ENCODE measurements around the gene DYNC1I1. TPM values are rescaled to one million over a fixed set of nuclear protein-coding genes. Genes with fewer than 3 reads are reported as not detected.

DYNC1I1 gene
- total and polyA plus RNA-seq, 2 of the 4 experiments (the other 2 are of a cell fraction): under 0.01 to 0.15 TPM

DNA sequence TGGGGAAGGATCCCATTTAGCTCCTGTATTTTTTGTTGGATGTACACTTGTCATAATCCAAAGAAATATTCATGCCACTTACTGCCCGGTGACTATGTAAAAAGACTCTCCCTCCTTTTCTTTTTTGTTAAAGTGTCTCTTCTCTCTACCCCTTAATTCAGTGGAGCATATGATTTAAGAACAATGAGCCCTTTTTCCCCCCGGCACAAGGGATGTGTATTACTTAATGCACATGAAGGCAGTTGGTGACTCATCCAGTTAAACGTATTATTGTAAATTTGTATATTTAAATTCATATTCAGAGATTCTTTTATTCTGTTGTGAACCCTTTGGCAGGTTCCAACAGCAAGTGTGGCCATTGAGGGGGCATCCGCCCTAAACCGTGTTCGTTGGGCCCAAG is 307.7 kb downstream of the DYNC1I1 start:
- ChIA-PET POLR2A (ENCODE audit: unreplicated experiment) (no interaction called here), CTCF (no interaction called here)
- DNase-seq: peak; percentile 37
- ATAC-seq (ENCODE audit: low read depth): no peak
- no peak overlapping the region for H3K23ac ChIP-seq (ENCODE audit: low read depth, low read length)
- H3K36me3 ChIP-seq (ENCODE audit: control insufficient read depth, insufficient read depth, low read length): no peaks in the 10 kb centered on the region
- H3K9me3 ChIP-seq (ENCODE audit: control insufficient read depth, insufficient read depth, low read length): no peaks in the 10 kb centered on the region
- no peak overlapping the region for H3K9ac ChIP-seq (ENCODE audit: low read depth, low read length)
- no peak overlapping the region for H2BK20ac ChIP-seq (ENCODE audit: low read depth, low read length)
- peaks cover 7% of the 10 kb centered on the region for H3K27me3 ChIP-seq (ENCODE audit: control insufficient read depth, insufficient read depth, low read length)
- 60% methylated on average over 1 of the region's 6 CpGs; no CpG with 5 or more reads in 1 of the 2 experiments for WGBS, 2 experiments (ENCODE audit: extremely low coverage in 2 of 2, insufficient read length in 1 of 2)
- no peak overlapping the region for H3K4me3 ChIP-seq (ENCODE audit: insufficient read depth, low read depth, low read length)
- no peak overlapping the region for H2AK9ac ChIP-seq (replicated peaks; ENCODE audit: low read depth, low read length, poor library complexity)
- no peak overlapping the region for H3K18ac ChIP-seq (ENCODE audit: low read depth, low read length)
- H3K14ac ChIP-seq (replicated peaks; ENCODE audit: low read depth, low read length): no peak overlapping the region
- no peak overlapping the region for H2BK120ac ChIP-seq (ENCODE audit: low read depth, low read length)
- H4K8ac ChIP-seq (ENCODE audit: low read depth in 2 of 2, low read length in 2 of 2): no peak overlapping the region
- no peak overlapping the region for H4K91ac ChIP-seq (ENCODE audit: insufficient read depth, low read depth, low read length)
- peaks cover 3% of the 10 kb centered on the region; the same call in 1 of the 2 replicates for H3K9me1 ChIP-seq (ENCODE audit: insufficient read depth, low read length)
- H3K4ac ChIP-seq (ENCODE audit: low read depth, low read length): no peak overlapping the region
- no peak overlapping the region for H3K56ac ChIP-seq (ENCODE audit: extremely low read depth, insufficient read depth, low read length)
- in situ Hi-C loops (cut with MboI; ENCODE audit: low sequenced_read_pairs) (no loop called here), intact Hi-C loops (cut with micrococcal nuclease) (no loop called here), dilution Hi-C loops (cut with HindIII; ENCODE audit: low sequenced_read_pairs, unreplicated experiment) (no loop called here)
- no peak overlapping the region for H2AK5ac ChIP-seq (ENCODE audit: low read depth, low read length)
- H3K27ac ChIP-seq (ENCODE audit: insufficient read depth, low read length): no peak overlapping the region
- no peak overlapping the region for H2BK5ac ChIP-seq (ENCODE audit: low read depth, low read length, poor library complexity, severe bottlenecking)
- no peak overlapping the region for H2BK15ac ChIP-seq (ENCODE audit: low read depth, low read length)
- H4K20me1 ChIP-seq (ENCODE audit: insufficient read depth, low read length): no peaks in the 10 kb centered on the region
- no peak overlapping the region for H4K5ac ChIP-seq (ENCODE audit: low read depth, low read length)
- BruUV-seq (replicated peaks): no TSS peak
- no peak overlapping the region for H2AFZ ChIP-seq (replicated peaks; ENCODE audit: low read length, poor library complexity)
- H3K4me1 ChIP-seq (ENCODE audit: control insufficient read depth, insufficient read depth, low read length): peaks cover 5% of the 10 kb centered on the region
- TF ChIP-seq, protein P1, sequence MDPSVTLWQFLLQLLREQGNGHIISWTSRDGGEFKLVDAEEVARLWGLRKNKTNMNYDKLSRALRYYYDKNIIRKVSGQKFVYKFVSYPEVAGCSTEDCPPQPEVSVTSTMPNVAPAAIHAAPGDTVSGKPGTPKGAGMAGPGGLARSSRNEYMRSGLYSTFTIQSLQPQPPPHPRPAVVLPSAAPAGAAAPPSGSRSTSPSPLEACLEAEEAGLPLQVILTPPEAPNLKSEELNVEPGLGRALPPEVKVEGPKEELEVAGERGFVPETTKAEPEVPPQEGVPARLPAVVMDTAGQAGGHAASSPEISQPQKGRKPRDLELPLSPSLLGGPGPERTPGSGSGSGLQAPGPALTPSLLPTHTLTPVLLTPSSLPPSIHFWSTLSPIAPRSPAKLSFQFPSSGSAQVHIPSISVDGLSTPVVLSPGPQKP (IDR thresholded peaks at IDR 0.05; ENCODE audit: borderline replicate concordance, low read depth, low read length): no peak
- TF ChIP-seq FOS (IDR thresholded peaks at IDR 0.05; ENCODE audit: low read depth, low read length): peak; percentile 23; the same call in 1 of the 2 replicates
- TF ChIP-seq CEBPB (IDR thresholded peaks at IDR 0.05; ENCODE audit: low read depth, low read length): no peak
- no peaks in the 10 kb centered on the region for H3K79me1 ChIP-seq (ENCODE audit: low read depth in 1 of 2, low read length in 2 of 2)
- H3K4me2 ChIP-seq (ENCODE audit: low read depth, low read length): no peak overlapping the region
